A673 (cell line): ENCODE measurements around the gene GTF2H1.

Experiments
- EZH2 ChIP-seq: fragments of 200-600 bp; sonication (generic); IDR thresholded peaks from 2 replicates; pipeline ENCODE4 v1.6.1; 2017; ENCODE audit warnings: borderline replicate concordance, low read depth, mild to moderate bottlenecking, mixed read lengths, antibody characterized with exemption, low read length; ENCODE audit not compliant: poor library complexity, severe bottlenecking
- TF ChIP-seq, protein P1 (sequence below): fragments of 300-800, 200-600 bp; sonication (generic); conservative IDR thresholded peaks from 2 replicates; pipeline ENCODE4 v1.5.1; 2017; ENCODE audit warnings: low read depth, mild to moderate bottlenecking, antibody characterized with exemption, low read length, moderate library complexity, mixed read lengths

DNA sequence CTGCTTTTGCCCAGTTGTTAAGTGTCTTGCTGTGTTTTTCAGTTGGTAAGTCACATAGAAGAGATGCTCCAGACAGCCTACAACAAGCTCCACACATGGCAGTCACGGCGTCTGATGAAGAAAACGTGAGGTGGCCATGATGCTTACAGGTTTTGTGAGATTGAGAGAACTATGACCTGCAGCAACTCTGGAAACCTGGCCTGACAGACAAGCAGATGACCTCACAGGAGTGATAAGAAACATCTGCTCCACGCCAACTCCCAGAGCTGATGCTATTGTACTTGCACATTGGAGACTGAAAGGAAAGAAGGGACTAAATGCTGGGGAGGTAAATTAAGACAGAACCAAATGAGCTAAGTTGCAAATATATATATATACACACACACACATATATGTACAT, 43.4 kb downstream of the GTF2H1 start:
- TF ChIP-seq, protein P1, sequence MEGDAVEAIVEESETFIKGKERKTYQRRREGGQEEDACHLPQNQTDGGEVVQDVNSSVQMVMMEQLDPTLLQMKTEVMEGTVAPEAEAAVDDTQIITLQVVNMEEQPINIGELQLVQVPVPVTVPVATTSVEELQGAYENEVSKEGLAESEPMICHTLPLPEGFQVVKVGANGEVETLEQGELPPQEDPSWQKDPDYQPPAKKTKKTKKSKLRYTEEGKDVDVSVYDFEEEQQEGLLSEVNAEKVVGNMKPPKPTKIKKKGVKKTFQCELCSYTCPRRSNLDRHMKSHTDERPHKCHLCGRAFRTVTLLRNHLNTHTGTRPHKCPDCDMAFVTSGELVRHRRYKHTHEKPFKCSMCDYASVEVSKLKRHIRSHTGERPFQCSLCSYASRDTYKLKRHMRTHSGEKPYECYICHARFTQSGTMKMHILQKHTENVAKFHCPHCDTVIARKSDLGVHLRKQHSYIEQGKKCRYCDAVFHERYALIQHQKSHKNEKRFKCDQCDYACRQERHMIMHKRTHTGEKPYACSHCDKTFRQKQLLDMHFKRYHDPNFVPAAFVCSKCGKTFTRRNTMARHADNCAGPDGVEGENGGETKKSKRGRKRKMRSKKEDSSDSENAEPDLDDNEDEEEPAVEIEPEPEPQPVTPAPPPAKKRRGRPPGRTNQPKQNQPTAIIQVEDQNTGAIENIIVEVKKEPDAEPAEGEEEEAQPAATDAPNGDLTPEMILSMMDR = no peak
- TF ChIP-seq EZH2 = no peak
